ENCODE data around the gene CD300LG. TPM values are rescaled to one million over a fixed set of nuclear protein-coding genes. Genes with fewer than 3 reads are reported as not detected.

The CD300LG gene
- total RNA-seq, 1 experiment from 2014 or later: not detected

DNA sequence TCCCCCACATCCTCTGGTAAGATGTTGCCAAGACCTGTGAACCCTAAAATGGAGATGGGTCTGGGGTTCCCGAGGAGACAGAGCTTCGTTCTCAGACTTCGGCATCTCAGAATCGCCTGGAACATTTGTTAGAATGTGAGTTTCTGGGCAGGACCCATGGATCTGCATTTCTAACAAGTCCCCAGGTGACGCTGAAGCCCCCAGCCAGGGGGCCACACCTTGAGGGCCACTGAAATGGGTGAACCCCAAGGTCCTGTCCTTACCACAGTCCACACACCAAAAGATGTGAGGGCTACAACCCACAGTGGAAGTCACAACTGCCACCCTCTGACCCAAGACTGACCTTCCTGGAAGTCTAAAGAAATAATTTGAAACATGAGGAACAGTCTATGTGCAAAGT is 28.0 kb upstream of the CD300LG start:
- POLR2A ChIA-PET: no interaction called here
- H3K27ac ChIP-seq (ENCODE audit: low read depth, low read length): no peak overlapping the region
- H3K9ac ChIP-seq (ENCODE audit: low read length): no peak overlapping the region
- H3K4me3 ChIP-seq (replicated peaks in 1 of 2; ENCODE audit: low read depth in 1 of 2, low read length in 2 of 2): no peak overlapping the region
- no peaks in the 10 kb centered on the region for H3K79me2 ChIP-seq (ENCODE audit: insufficient read depth, low read length)
- no peak for TF ChIP-seq POLR2AphosphoS5 (IDR thresholded peaks at IDR 0.05; ENCODE audit: low read depth, low read length)
- no peak for TF ChIP-seq ELF1 (IDR thresholded peaks at IDR 0.05; ENCODE audit: borderline replicate concordance, low read depth)
- no peak for TF ChIP-seq FOSL1 (IDR thresholded peaks at IDR 0.05; ENCODE audit: low read depth)
- TF ChIP-seq, protein P1, sequence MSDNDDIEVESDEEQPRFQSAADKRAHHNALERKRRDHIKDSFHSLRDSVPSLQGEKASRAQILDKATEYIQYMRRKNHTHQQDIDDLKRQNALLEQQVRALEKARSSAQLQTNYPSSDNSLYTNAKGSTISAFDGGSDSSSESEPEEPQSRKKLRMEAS (IDR thresholded peaks at IDR 0.05): no peak
- TF ChIP-seq SIN3A (IDR thresholded peaks at IDR 0.05; ENCODE audit: low read depth): no peak
- no peak for TF ChIP-seq EZH2phosphoT487 (IDR thresholded peaks at IDR 0.05; ENCODE audit: borderline replicate concordance)
- no peak for TF ChIP-seq ZNF274 (IDR thresholded peaks at IDR 0.05; ENCODE audit: low read depth, low read length)
- TF ChIP-seq, protein P2, sequence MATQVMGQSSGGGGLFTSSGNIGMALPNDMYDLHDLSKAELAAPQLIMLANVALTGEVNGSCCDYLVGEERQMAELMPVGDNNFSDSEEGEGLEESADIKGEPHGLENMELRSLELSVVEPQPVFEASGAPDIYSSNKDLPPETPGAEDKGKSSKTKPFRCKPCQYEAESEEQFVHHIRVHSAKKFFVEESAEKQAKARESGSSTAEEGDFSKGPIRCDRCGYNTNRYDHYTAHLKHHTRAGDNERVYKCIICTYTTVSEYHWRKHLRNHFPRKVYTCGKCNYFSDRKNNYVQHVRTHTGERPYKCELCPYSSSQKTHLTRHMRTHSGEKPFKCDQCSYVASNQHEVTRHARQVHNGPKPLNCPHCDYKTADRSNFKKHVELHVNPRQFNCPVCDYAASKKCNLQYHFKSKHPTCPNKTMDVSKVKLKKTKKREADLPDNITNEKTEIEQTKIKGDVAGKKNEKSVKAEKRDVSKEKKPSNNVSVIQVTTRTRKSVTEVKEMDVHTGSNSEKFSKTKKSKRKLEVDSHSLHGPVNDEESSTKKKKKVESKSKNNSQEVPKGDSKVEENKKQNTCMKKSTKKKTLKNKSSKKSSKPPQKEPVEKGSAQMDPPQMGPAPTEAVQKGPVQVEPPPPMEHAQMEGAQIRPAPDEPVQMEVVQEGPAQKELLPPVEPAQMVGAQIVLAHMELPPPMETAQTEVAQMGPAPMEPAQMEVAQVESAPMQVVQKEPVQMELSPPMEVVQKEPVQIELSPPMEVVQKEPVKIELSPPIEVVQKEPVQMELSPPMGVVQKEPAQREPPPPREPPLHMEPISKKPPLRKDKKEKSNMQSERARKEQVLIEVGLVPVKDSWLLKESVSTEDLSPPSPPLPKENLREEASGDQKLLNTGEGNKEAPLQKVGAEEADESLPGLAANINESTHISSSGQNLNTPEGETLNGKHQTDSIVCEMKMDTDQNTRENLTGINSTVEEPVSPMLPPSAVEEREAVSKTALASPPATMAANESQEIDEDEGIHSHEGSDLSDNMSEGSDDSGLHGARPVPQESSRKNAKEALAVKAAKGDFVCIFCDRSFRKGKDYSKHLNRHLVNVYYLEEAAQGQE (IDR thresholded peaks at IDR 0.05; ENCODE audit: low read depth): no peak
- TF ChIP-seq SRF (IDR thresholded peaks at IDR 0.05; ENCODE audit: low read depth): no peak
- TF ChIP-seq EGR1 (IDR thresholded peaks at IDR 0.05; ENCODE audit: low read depth): no peak
- no peak for TF ChIP-seq RAD21 (IDR thresholded peaks at IDR 0.05; ENCODE audit: low read depth)
- H3K4me2 ChIP-seq (ENCODE audit: low read length): no peak overlapping the region
- CTCF ChIA-PET: interaction anchor here (1.9 kb wide), 1 partner anchor 21 kb away, joined by 5 read pairs; no protein-coding TSS in a partner anchor
- intact Hi-C loops (cut with micrococcal nuclease): no loop called here
- DNase-seq (ENCODE audit: low read depth, low spot score) (no peak), ATAC-seq (no peak)
- H3K4me1 ChIP-seq (ENCODE audit: control insufficient read depth in 1 of 2, insufficient read depth in 2 of 2, low read length in 2 of 2): peaks cover 0 to 9% of the 10 kb centered on the region in 2 experiments; a peak in 1 of 4 replicates
- H3K9me3 ChIP-seq (ENCODE audit: control insufficient read depth in 1 of 2, insufficient read depth in 1 of 2, low read depth in 1 of 2, low read length in 2 of 2): no peaks in the 10 kb centered on the region
- RAD21 ChIA-PET (ENCODE audit: low non-redundant PET in 1 of 2, low total read pairs in 2 of 2, uncharacterized antibody in 2 of 2, unreplicated experiment in 2 of 2): no interaction called here
- no peak overlapping the region for H2AFZ ChIP-seq (ENCODE audit: low read depth, low read length, poor library complexity, severe bottlenecking)
- no TSS peak for BruUV-seq (replicated peaks)
- H3K9me2 ChIP-seq (ENCODE audit: insufficient read depth): no peaks in the 10 kb centered on the region
- peaks cover 2 to 23% of the 10 kb centered on the region in 2 experiments; a peak in 3 of 4 replicates for H3K36me3 ChIP-seq (ENCODE audit: control insufficient read depth in 1 of 2, insufficient read depth in 2 of 2, low read length in 2 of 2)
- no peaks in the 10 kb centered on the region for H4K20me1 ChIP-seq (ENCODE audit: insufficient read depth)
- no peaks in the 10 kb centered on the region for H3K27me3 ChIP-seq (ENCODE audit: insufficient read depth, low read length)
